Stimulated activated CD8-positive, alpha-beta memory T cell treated with anti-CD3 and anti-CD28 coated beads, Interleukin-2, amount 100 ng/mL, for 48 hours (primary cell): ENCODE measurements around the gene MSI2.

Source experiments
- DNase-seq, 2 donors: peaks; one replicate each; pipeline ENCODE4 v3.0.0-alpha.2; 2020; ENCODE audit warnings: low read depth in 2 of 2

MSI2 gene

DNA sequence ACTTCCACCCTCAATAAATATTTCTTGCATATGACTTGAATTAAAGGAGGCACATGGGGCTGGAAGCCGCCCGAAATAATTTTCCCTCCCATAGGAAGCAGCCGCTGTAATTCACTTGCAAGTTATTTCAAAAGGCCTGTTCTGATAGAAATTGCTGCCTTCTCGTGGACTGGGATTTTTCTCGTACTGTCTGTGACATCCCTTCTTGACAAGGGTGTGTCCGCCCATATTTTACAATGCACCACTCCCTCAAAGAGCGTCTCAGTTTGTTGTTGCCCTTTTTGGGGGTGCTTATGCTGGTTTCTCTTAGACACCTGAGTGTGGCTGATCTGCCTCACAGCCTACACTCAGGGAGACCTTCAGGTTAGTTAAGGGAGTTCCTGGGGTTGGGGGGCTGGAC lies 160.0 kb downstream of the MSI2 start:
- no peak for DNase-seq

DNA sequence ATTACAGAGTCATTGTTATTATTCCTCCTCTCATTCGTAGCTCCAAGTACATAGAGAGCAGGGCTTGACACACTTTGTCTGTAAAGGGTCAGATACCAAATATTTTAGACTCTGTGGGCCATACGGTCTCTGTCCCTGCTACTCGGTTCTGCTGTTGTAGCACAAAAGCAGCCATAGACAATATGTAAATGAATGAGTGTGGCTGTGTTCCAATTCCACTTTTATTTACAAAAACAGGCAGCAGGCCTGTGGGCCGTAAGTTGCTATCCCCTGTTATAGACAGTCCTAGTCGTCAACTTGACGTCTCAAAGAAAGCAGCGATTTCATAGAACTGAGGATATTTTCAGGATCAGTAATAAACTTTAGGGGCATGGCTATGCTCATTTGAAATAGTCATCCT lies 161.6 kb downstream of the MSI2 start:
- DNase-seq = no peak

DNA sequence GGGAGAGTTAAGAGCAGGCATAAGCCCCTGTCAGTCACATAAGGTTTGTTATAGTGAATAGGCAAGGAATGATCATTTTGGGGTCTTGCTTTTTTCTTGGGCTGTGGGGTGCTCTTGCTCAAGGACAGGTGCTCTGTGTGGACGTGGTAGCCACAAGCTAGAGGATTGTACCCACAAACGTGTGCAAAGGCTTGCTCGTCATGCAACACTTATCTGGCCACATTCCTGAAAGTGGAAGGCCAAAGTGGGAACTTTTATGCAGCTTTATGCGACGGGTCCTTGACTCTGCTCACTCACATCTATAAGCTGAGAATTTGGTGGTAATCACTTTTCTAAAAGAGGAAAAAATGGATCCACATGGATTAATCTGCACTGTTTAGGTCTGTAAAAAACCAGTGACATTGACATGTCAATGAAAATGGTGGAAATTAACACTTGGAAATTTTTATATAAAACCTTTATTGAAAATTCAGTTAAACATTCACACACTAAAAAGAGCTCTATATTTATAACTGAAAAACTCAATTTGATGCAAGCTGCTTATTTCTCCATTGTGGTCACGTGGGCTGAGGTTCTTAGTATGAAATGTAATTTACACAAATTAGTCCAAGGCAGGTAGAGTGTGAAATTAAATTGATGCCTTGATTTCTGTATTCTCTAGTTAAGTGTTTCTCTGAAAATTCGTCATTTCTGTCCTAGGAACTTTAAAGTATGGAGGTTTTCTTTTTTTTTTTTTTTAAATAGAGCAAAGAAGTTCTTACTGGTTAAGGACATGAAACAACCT lies 162.3 kb downstream of the MSI2 start:
- DNase-seq = no peak

DNA sequence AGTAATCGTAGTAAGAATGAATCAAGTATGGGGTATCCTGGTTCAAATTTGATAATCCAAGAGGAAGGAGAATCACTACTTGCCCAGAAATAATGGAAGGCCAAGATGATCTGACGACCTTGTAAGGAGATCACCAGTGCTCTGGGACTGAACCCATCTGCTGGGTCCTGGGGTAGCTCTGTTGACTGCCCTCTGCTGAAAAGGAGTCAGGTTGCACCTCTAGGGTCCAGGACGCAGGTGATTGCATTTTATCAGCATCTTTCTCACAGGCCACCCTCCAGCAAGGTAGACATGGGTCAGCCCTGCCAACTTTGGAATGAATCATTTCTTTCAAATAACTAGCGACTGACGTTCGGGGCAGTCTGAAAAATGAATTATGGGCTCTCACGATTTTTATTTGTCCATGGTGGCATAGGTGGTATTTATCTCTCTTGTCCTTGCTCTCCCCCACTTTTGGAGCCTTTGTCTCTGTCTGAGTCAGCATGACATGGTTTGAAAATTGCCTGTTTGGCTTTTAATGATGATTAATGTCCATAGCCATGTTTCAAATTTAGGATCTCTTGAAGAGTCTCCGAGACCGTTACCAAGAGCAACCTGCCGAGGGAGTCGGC lies 163.7 kb downstream of the MSI2 start:
- DNase-seq = no peak

DNA sequence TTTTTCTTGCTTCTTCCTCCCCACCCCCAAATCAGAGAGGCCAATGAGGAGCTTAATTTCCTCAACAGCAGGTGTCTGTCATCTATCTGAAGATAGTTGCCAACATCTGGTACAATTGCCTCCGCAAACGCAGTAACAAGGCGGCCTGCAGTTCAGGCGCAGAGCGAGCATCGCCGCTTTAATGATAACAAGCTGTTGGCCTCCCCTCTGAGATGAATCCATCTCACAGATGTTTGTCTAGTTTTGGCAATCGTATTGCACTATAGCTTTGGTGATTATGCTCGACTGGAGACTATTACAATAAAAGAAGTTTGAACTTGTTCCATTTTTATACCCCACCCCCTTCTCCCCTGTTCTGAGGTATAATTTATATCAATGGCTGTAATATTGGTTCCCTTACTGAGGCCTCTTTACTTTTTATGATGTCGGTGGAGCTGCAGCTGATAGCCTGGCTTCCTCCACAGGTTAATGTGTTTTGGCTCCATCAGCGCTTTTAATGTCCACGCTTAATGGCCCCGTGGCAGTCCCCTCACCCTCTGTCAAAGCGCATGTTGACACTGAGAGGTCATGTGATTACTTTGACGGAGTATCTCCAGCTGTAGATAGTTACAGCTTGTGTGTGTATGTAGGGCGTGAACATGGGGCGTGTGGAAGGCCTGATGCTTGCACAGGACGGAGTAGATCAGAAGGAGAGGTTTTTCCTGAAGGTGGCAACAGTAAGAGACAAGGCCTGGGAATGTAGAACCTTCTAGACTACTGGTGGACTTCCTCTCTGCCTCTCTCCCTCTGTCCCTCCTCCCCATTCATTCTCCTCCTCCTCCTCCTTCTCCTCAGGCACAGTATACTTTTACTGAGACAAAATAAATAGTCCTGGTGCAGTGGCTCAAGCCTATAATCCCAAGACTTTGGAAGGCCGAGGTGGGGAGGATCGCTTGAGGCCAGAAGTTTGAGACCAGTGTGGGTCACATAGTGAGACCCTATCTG lies 164.7 kb downstream of the MSI2 start:
- DNase-seq = no peak

DNA sequence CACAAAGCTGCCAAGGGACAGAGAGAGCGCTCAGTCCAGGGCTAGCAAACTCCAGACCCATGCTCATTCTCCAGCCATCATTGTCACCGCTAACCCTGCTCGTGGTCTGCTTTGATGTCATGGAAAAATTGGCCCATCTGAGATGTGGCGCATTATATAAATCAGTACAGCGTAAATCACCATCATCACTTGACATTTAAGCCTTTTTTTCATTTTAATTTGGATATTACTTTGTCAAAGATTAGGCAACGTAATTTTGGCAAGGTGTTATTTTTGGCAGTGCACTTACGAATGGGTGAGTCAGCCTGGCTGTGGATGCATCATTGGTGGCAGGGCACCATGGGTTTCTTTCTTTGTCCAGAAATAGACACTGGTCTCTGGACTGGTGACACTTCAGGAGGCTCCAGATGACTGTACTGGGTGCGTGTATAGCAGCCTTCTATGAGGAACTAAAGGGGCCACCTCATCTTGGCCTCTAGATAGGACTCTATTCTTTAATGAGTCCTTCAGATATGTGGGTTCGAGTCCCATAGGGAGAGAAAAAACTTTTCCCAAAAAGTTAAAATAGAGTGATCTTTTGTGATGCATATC lies 166.3 kb downstream of the MSI2 start:
- DNase-seq = no peak

DNA sequence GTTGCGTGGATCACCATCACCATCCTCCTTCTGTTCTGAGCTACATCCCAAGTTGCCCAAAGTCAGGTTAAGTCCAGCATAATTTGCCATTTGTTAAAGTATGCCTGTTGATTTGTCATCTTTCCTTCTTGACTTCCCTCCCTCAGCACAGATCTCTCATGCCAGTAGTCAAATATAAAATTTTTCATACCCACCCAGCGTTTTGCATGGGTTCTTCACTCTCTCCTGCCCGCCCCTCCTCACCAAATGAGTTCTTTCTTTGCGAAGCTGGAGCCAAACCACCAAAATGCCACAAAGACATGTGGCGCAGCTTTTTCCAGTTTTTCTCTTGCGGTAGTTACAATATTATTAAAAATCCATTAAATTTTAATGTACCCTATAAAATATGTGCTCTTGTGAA lies 167.2 kb downstream of the MSI2 start:
- no peak for DNase-seq

DNA sequence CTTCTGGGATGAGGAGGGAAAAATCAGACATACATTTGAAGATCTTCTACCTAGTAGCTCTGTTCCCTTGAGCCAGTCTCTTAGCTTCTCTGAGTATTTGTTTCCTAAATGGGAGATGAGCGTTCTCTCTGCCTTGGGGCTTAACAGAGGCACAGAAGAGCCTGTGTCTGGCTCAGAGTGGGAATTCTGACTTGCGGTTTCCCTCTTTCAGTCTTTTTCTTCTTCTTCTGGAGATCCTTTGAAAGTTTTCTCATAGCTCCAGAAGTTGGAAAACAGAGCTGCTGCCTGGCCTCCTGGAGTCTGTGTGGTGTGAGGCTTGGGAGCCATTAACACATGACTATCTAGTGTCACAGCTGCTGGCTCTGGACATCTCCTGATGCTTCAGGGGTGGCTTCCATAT lies 167.9 kb downstream of the MSI2 start:
- no peak for DNase-seq

DNA sequence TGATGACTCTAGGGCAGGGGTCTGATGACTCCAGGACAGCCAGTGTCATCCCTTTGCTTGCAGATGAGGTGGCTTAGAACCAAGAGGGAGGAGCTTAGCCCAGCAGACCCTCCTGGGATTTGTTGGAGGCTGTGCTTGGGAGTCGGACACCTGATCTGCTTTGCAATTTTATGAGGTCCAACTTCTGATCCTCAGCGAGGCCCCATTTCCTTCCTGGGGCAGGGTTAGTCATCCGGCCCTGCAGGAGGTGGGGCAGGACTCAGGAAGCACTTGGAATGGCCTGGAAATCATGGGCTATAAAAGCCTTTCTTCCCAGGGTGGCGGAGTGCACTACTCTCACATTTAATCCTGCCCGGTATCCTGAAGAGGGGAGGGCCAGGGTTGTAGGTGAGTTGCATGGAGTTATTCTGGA lies 168.5 kb downstream of the MSI2 start:
- DNase-seq = no peak

DNA sequence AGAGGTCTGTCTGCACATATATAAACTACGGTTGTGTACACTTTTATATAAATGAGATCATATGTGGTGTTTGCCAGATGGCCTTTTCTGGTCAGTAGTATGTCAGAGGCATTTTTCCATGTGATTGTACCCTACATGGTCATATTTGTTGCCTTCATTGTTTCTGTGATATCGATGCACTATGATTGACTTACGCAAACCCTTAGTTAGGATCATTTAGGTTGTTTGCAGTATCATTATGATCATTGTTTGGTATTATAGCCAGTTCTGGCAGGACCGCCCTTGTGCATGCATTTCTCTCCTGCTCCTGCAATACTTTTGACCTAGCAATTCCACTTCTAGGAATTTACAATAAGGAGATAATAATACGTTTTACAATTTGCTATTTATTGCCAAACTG lies 169.1 kb downstream of the MSI2 start:
- DNase-seq = no peak

DNA sequence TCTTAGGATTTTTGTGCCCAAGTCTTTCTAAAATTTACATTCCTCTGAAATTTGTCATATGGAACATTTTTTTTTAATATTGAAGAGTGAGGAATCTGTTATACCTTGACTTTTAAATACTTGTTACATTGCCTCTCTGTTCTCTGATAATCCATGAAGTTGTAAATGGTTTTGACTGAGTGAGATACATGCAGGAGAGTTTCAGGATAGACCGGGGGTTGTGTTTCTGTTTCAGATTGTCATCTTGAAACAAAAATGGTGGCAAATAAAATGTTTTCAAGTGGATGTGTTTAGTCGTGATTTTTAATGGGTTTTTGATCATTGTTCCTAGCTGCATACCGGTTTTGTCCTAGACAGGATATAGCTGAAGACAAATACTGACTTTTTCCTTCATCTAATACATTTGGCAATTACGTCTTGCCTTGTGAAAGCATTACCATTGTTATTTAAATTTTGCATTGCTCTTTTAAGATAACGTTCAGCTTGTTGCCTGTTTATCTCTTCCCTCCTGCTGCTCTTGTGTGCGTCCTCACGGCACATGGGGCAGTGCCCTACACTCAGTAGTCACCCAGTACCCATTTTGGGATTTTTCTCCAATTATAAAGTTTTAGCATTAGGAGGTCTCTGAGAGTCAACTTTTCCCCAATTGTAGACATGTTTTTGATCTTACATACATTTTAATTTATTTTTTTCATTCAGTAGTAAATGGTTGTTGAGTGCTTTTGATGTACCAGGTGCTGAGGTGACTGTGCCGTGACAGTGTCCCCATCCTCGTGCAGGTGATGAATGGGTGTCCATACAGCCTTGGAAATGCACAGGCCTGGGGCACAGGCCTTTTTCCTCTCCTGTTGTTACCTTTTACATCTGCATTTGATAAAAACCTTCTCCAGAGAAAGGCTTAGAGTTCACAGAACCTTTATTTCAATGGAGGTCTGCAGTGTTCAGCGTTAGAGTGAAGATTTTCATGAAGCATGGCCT lies 169.9 kb downstream of the MSI2 start:
- no peak for DNase-seq

DNA sequence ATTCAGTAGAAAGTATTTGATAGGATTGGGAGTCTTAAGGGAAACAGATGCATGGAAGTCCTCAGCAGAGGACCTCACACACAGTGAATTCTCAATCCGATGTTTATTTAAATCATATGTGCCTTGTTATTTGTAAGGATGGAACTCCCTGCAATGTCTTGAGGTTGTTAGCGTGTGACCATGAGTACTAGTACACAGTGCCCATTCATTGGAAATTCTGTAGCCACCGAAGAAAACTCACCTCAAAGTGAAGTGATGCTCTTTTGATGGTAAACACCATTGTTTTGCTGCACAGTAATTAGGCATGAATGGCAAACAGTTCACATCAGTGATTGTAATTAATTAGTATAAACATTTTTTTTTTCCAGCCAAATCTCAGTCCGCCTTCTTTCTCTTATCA lies 173.6 kb downstream of the MSI2 start:
- no peak for DNase-seq

DNA sequence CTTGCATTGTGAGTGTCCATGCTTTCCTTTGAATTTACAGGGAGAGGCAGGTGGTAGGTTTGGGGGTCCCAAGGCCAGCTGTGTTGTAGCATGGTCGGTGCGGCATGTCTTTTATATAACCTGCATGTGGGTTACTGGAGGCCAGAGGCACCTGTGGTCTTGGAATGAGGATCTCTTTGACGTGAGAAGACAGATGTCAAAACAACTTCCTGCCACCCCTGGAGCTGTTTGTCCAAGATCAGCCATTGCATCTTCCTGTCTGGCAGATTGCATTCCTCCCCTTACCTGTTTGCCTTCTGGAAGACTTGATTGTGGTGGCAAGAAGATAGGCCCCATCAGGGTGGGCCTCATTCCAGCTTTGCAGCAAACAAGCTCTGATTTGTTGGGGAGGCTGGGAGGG lies 175.1 kb downstream of the MSI2 start:
- DNase-seq = no peak

DNA sequence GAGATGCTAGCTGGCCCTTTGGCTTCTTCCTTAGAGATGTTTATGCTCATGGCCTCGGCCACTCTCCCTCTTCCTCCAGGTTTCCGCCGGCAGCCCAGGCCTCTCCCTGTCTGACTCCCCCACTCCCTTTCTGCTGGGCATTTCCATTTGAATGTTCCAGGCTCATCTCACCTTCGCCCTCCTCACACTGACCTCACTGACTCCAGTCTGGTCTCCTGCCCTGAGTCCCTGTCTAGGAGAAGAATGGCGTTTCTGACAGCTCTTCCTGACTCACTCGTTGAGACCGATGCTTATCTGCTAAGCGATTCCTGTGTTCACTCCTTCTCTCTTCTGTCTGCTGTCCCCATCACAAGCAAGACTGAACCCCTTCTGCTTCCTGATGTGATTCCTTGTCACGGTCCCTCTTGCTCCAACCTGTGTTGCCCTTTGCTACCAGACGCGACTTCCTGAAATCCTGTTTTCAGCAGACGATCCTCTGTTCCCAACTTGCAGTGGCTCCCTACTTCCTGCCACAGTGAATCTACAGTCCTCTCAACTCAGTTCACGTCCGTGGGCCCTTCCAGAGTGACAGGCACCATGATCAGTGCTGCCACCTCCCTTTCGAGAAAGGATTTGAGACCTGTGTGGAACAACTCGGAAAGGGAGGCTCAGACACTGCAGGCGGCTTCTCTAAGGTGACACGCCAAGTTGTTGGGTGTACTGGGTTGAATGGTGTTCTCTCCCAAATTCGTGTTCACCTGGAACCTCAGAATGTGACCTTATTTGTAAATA lies 176.4 kb downstream of the MSI2 start:
- no peak for DNase-seq

DNA sequence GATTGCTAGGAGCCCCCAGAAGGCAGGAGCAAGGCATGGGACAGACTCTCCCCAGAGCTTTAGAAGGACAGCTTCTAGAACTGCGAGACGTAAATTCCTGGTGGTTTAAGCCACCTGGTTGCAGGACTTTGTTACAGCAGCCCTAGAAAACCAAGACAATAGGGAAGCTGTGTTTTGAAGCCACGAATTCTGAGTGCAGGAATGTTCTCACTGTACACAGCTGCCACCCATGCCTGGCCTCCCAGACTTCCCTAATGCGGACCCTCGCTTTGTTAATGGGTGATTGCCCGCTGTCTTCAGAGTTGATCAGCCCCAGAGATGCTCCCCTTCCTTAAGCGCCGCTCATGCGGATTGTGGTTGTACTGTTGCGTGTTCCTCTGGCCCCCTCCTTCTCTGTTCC lies 177.1 kb downstream of the MSI2 start:
- no peak for DNase-seq

DNA sequence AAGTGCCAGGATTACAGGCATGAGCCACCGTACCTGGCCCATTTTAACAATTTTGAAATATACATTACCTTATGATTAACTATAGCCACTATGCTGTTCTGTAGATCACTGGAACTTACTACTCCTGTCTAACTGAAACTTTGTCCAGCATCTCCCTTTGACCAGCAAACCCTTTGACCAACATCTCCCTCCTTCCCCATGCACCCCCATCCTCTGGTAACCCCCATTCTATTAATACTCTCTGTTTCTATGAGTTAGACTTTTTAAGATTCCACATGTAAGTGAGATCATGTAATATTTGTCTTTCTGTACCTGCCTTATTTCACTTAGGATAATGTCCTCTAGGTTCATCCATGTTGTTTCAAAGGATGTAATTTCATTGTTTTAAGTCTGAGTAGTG lies 178.0 kb downstream of the MSI2 start:
- no peak for DNase-seq

DNA sequence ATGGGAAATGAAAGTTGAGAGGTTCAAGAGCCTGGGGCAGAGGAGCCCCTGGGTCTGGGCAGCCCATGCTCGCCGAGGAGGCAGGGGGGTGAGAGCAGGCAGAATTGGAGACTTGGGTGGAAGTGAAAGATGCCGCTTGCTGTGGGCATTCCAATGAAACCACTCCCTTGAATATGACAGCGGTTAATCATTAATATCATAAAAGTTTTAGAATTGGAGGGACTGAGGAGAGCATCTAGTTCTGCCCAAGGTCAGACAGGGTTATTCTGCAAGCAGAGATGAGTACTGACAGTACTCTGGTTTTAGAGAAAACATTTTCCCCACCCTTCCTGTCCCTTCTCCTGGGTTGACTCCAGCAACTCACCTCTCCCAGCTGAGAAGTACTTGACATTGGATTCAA lies 180.2 kb downstream of the MSI2 start:
- DNase-seq = no peak

DNA sequence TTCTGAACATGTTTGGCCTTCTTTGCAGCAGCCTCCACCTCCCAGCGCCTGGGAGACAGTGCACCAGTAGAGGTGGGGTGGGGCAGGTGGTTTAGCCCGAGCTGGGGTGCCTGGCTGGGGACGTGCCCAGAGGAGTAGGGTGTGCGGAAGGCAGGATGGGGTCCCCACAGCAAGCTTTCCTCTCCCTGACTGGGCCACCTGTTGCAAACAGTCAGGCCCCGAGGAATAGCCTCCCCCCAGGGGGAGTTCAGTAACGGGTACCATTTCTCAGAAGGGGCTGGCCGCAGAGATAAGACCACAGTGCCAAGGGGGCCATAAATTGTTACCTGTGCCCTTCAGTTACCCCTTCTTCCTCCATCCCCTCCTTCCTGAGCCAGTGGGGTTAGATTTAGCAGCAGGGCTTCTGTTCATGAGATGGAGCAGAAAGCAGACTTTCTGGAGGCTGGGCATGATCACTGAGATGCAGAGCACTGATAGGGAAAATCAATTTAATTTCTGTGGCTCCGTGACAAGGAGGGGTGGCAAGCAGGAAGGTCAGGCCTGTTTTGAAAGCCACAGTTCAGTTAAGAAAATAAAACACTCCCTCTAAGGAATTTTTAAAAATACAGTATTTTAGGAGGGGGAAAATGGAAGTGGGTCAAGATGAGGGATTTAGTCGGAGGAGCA lies 181.9 kb downstream of the MSI2 start:
- no peak for DNase-seq

DNA sequence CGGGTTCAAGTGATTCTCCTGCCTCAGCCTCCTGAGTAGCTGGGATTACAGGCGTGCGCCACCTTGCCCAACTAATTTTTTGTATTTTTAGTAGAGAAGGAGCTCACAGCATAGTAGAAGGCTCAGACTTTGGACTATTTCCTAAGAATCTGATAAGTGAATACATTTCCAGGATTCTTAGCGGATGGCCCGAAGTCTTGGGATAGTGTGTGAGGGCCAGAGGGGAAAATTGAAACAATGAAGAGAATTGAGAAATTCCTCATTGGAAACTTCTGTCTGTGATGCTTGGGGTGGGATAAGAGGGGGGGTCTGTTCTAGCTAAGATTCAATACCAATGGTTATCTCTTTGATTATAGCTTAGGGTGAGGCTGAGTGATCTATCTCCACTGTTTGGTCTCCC lies 183.3 kb downstream of the MSI2 start:
- DNase-seq = no peak
